ENCODE measurements around the gene PELI1. TPM values are rescaled to one million over a fixed set of nuclear protein-coding genes. Genes with fewer than 3 reads are reported as not detected.

Gene PELI1
- total RNA-seq, 3 donors from 2014 or later = 45.6 to 51.2 (median 48.9) TPM

DNA sequence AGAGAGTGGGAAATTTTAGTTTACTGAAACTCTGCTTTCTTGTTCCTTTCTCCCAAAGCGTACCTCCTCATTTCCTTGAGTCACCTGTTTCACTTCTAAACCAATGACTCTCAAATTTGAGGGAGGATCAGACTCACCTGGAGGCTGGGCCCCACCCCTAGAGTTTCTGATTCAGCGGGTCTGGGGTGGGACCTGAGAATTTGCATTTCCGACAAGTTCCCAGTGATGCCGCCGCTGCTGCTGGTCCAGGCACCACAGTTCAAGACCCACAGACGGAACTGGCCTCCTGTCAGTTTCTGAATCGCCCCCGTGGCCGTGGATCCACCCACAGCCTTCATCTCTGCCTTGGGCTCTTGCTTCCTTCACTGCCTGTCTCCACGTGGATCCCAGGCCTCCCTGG is 44.9 kb upstream of the PELI1 start:
- no peak overlapping the region for H3K4me3 ChIP-seq
- ATAC-seq = peak; percentile 30
- TF ChIP-seq, protein P1, sequence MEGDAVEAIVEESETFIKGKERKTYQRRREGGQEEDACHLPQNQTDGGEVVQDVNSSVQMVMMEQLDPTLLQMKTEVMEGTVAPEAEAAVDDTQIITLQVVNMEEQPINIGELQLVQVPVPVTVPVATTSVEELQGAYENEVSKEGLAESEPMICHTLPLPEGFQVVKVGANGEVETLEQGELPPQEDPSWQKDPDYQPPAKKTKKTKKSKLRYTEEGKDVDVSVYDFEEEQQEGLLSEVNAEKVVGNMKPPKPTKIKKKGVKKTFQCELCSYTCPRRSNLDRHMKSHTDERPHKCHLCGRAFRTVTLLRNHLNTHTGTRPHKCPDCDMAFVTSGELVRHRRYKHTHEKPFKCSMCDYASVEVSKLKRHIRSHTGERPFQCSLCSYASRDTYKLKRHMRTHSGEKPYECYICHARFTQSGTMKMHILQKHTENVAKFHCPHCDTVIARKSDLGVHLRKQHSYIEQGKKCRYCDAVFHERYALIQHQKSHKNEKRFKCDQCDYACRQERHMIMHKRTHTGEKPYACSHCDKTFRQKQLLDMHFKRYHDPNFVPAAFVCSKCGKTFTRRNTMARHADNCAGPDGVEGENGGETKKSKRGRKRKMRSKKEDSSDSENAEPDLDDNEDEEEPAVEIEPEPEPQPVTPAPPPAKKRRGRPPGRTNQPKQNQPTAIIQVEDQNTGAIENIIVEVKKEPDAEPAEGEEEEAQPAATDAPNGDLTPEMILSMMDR (IDR thresholded peaks at IDR 0.05) = no peak
- H3K36me3 ChIP-seq (ENCODE audit: low read depth) = no peaks in the 10 kb centered on the region
- DNase-seq = peak; percentile 19 to 47 (median 40)
- intact Hi-C loops (cut with DNase I, micrococcal nuclease) = no loop called here
- H3K9me3 ChIP-seq = no peaks in the 10 kb centered on the region
- peaks cover 13% of the 10 kb centered on the region for H3K4me1 ChIP-seq (ENCODE audit: low read depth)

DNA sequence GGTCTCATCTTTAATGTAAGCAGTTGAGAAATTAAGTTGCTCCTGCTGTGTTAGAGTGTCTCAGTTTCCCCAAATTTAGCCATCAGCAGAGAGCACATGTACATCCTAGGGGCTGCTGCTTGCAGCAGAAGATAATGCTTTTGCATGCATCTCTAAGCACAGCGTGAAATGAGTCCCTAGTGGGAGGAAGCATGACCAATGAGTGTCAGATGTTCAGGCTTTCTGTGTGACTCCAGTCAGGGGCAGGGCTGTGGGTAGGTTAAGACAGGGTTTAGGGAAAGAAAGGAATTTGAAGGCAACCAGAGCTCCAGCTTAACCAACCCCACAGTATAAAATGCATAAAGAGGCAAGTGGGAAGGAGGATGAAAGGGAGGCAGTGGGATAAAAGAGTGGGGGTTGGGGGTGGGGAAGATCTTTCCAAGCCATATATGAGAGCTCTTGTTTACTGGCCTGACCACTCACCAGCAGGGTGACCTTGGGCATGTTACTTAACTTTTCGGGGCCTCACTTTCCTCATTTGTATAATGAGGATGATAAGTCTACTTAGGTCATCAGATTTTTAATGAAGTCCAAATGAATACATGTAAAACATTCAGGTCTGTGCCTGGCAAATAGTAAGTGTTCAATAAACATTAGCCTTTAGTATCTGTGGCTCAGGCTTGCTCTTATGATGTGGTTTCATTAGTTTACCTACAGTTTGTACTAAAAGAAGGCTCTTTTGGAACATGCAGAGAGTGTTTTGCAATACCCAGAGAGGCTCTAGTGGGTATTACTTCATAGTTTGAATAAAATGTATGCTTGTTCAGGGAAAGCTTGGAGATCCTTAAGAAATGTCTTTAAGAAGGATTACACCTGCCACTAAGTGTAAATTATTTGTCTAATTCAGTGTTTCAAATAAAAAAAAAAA is 42.7 kb upstream of the PELI1 start:
- intact Hi-C loops (cut with DNase I, micrococcal nuclease) = no loop called here
- TF ChIP-seq, protein P1 (IDR thresholded peaks at IDR 0.05) = no peak
- H3K4me3 ChIP-seq = no peak overlapping the region
- no peaks in the 10 kb centered on the region for H3K36me3 ChIP-seq (ENCODE audit: low read depth)
- no peaks in the 10 kb centered on the region for H3K9me3 ChIP-seq
- H3K4me1 ChIP-seq (ENCODE audit: low read depth) = peaks cover 13% of the 10 kb centered on the region
- no peak for DNase-seq
- peak; percentile 15 for ATAC-seq

DNA sequence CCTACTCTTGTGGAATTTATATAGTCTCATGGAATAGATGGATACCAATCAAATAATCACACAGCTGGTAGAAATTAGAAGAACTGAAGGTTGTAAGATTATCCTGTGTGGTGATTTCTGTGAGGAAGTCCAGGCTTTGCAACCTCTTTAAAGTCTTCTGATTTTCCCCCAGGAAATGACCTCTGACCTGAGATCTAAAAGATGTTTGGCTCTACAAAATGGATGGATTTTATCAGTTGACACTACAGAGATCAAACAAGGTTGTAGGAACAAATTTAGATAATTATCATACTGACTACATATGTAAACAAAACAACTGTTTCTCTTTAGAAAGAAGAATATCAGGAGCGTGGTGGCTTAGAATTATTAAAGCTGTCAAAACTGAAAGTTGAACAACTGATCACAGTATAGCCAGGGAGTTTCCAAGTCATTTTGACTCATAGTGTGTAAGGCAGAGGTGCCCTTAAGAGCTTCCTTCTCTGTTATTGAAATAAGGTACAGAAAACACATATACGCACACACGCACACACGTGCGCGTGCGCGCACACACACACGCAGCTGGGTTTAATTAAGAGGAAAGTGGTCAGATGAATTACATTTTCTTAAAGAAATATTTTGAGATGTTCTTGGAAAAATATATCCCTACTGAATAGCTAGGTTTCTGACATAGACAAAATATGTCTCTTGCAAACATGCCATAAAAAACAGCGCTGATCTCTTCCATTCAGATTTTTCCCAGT is 35.5 kb upstream of the PELI1 start:
- ATAC-seq = peak; percentile 25
- TF ChIP-seq, protein P1 (IDR thresholded peaks at IDR 0.05) = no peak
- H3K4me1 ChIP-seq (ENCODE audit: low read depth) = no peaks in the 10 kb centered on the region

DNA sequence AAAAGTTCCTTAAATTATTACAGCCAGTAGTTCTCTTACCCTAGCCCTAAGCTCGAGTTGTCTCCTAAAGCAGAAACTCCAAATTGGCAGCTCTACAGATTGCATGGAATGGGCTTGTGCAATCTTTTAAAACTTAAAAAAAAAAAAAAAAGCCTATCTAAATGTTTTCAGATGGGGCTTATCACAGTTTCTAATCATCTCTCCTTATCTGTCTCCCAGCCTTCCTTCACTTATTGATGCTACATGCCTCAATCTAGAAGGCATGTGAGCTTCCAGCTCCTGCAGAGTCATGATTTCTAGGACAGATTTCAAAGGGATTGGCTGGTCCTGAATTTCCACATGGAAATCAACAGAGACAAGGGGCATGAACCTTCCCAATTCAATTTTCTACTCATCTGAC is 33.1 kb upstream of the PELI1 start:
- DNase-seq (no peak), ATAC-seq (no peak)
- H3K9me3 ChIP-seq = no peaks in the 10 kb centered on the region
- TF ChIP-seq, protein P1 (IDR thresholded peaks at IDR 0.05) = no peak
- no peak overlapping the region for H3K4me3 ChIP-seq
- intact Hi-C loops (cut with DNase I, micrococcal nuclease) = no loop called here
- H3K36me3 ChIP-seq (ENCODE audit: low read depth) = no peaks in the 10 kb centered on the region
- no peaks in the 10 kb centered on the region for H3K4me1 ChIP-seq (ENCODE audit: low read depth)

More for the DNA sequence above, 35.5 kb upstream of the PELI1 start:
- no peaks in the 10 kb centered on the region for H3K36me3 ChIP-seq (ENCODE audit: low read depth)
- DNase-seq = no peak
- no peaks in the 10 kb centered on the region for H3K9me3 ChIP-seq
- H3K4me3 ChIP-seq = no peak overlapping the region
- intact Hi-C loops (cut with DNase I, micrococcal nuclease) = no loop called here

DNA sequence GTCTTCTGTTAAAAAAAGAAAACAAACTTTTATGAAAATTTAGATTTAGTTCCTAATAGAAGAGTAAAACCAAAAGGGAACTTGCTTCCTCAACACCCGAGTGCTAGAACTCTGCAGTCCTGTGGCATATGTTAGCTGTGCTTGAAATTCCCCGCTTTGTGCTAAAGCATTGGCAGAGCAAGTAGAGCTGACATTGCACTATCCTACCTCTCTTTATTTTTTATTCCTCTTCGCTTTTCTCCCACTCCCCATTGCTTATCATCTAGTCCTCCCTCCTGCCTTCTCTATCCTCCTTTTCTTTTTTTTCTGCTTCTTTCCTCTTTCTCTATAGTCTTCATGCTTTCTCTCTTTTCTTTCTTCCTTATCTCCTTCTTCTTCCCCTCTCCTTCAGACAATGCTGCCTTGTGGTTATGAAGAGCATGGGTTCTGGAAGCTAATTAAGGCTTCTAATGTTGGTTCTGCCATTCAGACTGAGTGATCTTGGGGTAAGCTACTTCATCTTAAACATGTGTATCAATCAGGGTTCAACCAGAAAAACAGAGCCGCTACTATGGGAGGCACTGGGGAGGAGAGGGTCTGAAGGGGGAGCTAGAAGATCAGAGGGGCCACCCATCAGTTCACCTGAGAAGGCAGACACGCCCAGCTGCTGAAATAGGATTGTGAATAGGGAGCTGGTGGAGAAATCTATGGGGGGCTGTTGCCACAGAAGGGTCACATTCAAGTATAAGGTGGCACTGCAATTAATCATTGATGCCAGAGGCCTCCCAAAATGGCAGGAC is 31.4 kb upstream of the PELI1 start:
- H3K36me3 ChIP-seq (ENCODE audit: low read depth) = no peaks in the 10 kb centered on the region
- ATAC-seq = no peak
- intact Hi-C loops (cut with DNase I, micrococcal nuclease) = no loop called here
- no peaks in the 10 kb centered on the region for H3K9me3 ChIP-seq
- no peak for DNase-seq
- H3K4me3 ChIP-seq = no peak overlapping the region
- H3K4me1 ChIP-seq (ENCODE audit: low read depth) = no peaks in the 10 kb centered on the region
- TF ChIP-seq, protein P1 (IDR thresholded peaks at IDR 0.05) = no peak
